GM23248 (cell line): ENCODE measurements around the gene SYP. TPM values are rescaled to one million over a fixed set of nuclear protein-coding genes. Genes with fewer than 3 reads are reported as not detected.
A peak's percentile ranks its signal among the peaks of the same experiment; 100 is the strongest.

Experiments used
- DNase-seq: peaks from one replicate; pipeline ENCODE4 v3.0.0-alpha.2; 2015
- H2AFZ ChIP-seq: fragments of 200-600 bp; sonication (generic); 2 replicates; pipeline ENCODE4 v1.6.1; 2016; ENCODE audit warnings: antibody characterized with exemption
- H3F3A ChIP-seq: fragments of 200-600 bp; sonication (generic); 2 replicates; pipeline ENCODE4 v1.6.1; 2016; ENCODE audit warnings: mild to moderate bottlenecking, antibody characterized with exemption, mixed run types; ENCODE audit not compliant: insufficient read depth
- H3K27ac ChIP-seq: fragments of 200-600 bp; sonication (generic); 2 replicates; pipeline ENCODE4 v1.5.1; 2016; ENCODE audit warnings: mild to moderate bottlenecking
- H3K27me3 ChIP-seq: fragments of 200-600 bp; sonication (generic); replicated peaks from 2 replicates; pipeline ENCODE4 v1.6.1; 2016; ENCODE audit warnings: mild to moderate bottlenecking; ENCODE audit not compliant: insufficient read depth
- H3K36me3 ChIP-seq: fragments of 200-600 bp; sonication (generic); 2 replicates; pipeline ENCODE4 v1.6.1; 2016; ENCODE audit warnings: low read depth, mild to moderate bottlenecking
- H3K4me1 ChIP-seq: fragments of 200-600 bp; sonication (generic); 2 replicates; pipeline ENCODE4 v1.6.1; 2016; ENCODE audit warnings: mild to moderate bottlenecking; ENCODE audit not compliant: insufficient read depth
- H3K4me2 ChIP-seq: fragments of 200-600 bp; sonication (generic); one replicate; pipeline ENCODE4 v1.6.1; 2016; ENCODE audit warnings: mild to moderate bottlenecking; ENCODE audit not compliant: unreplicated experiment
- H3K4me3 ChIP-seq: fragments of 200-600 bp; sonication (generic); 2 replicates; pipeline ENCODE4 v1.5.1; 2016; ENCODE audit warnings: mild to moderate bottlenecking
- H3K79me2 ChIP-seq: fragments of 200-600 bp; sonication (generic); 2 replicates; pipeline ENCODE4 v1.6.1; 2016; ENCODE audit warnings: mild to moderate bottlenecking; ENCODE audit not compliant: insufficient read depth
- H3K9ac ChIP-seq: fragments of 200-600 bp; sonication (generic); 2 replicates; pipeline ENCODE4 v1.6.1; 2016; ENCODE audit warnings: mild to moderate bottlenecking
- H3K9me2 ChIP-seq: fragments of 200-600 bp; sonication (generic); 2 replicates; pipeline ENCODE4 v1.6.1; 2016; ENCODE audit warnings: mixed run types, mild to moderate bottlenecking, moderate library complexity; ENCODE audit not compliant: insufficient read depth
- H3K9me3 ChIP-seq: fragments of 200-600 bp; sonication (generic); one replicate; pipeline ENCODE4 v1.6.1; 2017; ENCODE audit warnings: low read depth
- H4K20me1 ChIP-seq: fragments of 200-600 bp; sonication (generic); 2 replicates; pipeline ENCODE4 v1.6.0; 2016; ENCODE audit not compliant: insufficient read depth
- EZH2 ChIP-seq: fragments of 200-600 bp; sonication (generic); IDR thresholded peaks from 2 replicates; pipeline ENCODE4 v1.6.1; 2018; ENCODE audit warnings: antibody characterized with exemption, mild to moderate bottlenecking; ENCODE audit not compliant: insufficient read depth, poor library complexity, severe bottlenecking
- EZH2phosphoT487 ChIP-seq: fragments of 200-600 bp; sonication (generic); IDR thresholded peaks from 2 replicates; pipeline ENCODE4 v1.6.1; 2018; ENCODE audit warnings: antibody characterized with exemption, moderate library complexity, mild to moderate bottlenecking, low read depth; ENCODE audit not compliant: insufficient read depth
- WGBS, 2 experiments: methylation state at CpG; one replicate each; pipeline ENCODE4 v1.1.6; 2015 to 2017; ENCODE audit warnings: low lambda C conversion rate in 2 of 2, low coverage in 1 of 2; ENCODE audit errors: missing lambda C conversion rate in 2 of 2; 5-methylcytosine and 5-hydroxymethylcytosine counted together
- in situ Hi-C: fragments of 300-500 bp; cut with MboI; formaldehyde crosslinking; loops from 2 replicates; pipeline ENCODE4 v1.15.0; 2020
- polyA plus RNA-seq: library from polyadenylated mRNA; unstranded; fragments of >200 nt; fragmentation: Nextera tagmentation; extraction: Ambion mirVana; gene quantifications from 2 replicates; pipeline ENCODE4 v1.2.1, GENCODE V29; 2016
- total RNA-seq: library from RNA; depleted of rRNA; stranded (reverse); fragments of >200 nt; shearing (Covaris generic); gene quantifications from 2 replicates; pipeline ENCODE4 v1.2.3, GENCODE V29; 2014

The SYP gene
- total and polyA plus RNA-seq, 2 experiments from 2014 or later, result 0.23 to 0.54 TPM

DNA sequence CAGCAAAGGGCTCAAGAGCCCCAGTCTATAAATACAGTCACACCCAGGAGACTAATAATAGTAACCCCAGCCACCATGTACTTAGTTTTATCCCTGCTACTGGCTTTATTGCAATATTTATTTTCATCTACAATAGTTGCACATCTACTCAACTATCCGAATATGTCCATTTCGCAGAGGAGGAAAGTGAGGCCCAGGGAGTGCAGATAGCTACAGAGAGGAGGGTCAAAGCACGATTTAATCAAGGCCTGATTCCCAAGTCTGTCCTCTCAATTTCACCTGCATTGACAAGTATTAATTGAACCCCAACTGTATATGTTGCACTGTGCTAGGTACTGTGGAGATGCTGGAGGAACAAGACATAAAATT lies 32.3 kb downstream of the SYP start:
- 63 to 94% methylated on average over 2 to 3 of the region's 3 CpGs for WGBS, 2 experiments
- in situ Hi-C loops, result no loop called here
- peak overlapping the region; percentile 79 for H2AFZ ChIP-seq
- H3K79me2 ChIP-seq, result peaks cover 4% of the 10 kb centered on the region
- H3K27me3 ChIP-seq, result no peaks in the 10 kb centered on the region
- no peaks in the 10 kb centered on the region for H3K9me3 ChIP-seq
- H3K9me2 ChIP-seq, result no peaks in the 10 kb centered on the region
- H3K4me3 ChIP-seq, result peak overlapping the region; percentile 41
- peak overlapping the region; percentile 61 for H3K4me2 ChIP-seq
- peak overlapping the region; percentile 58 for H3K9ac ChIP-seq
- peaks cover 6% of the 10 kb centered on the region; the same call in 1 of the 2 replicates for H3K4me1 ChIP-seq
- H3F3A ChIP-seq, result peaks cover 3% of the 10 kb centered on the region
- H3K27ac ChIP-seq, result peak overlapping the region; percentile 69
- H4K20me1 ChIP-seq, result no peaks in the 10 kb centered on the region
- TF ChIP-seq EZH2phosphoT487 (no peak), EZH2 (no peak)
- DNase-seq, result no peak
- no peaks in the 10 kb centered on the region for H3K36me3 ChIP-seq

GRCh38 chrX:49166914-49167739 lies 32.9 kb downstream of the SYP start:
- Histone ChIP-seq H2AFZ (peak overlapping the region; percentile 79), H3K4me1 (peaks cover 6% of the 10 kb centered on the region; the same call in 1 of the 2 replicates), H3K9me3 (no peaks in the 10 kb centered on the region), H3K79me2 (no peaks in the 10 kb centered on the region), H3K9me2 (no peaks in the 10 kb centered on the region), H3K9ac (peak overlapping the region; percentile 58), H3K4me2 (peak overlapping the region; percentile 61), H3F3A (peaks cover 3% of the 10 kb centered on the region), H3K27me3 (no peaks in the 10 kb centered on the region), H3K27ac (peak overlapping the region; percentile 69), H4K20me1 (no peaks in the 10 kb centered on the region), H3K4me3 (peak overlapping the region; percentile 41), H3K36me3 (no peaks in the 10 kb centered on the region)
- 25 to 29% methylated on average over 17 to 22 of the region's 35 CpGs for WGBS, 2 experiments
- in situ Hi-C loops, result no loop called here
- peak; percentile 76 for DNase-seq
- no peak for TF ChIP-seq EZH2
- no peak for TF ChIP-seq EZH2phosphoT487

DNA sequence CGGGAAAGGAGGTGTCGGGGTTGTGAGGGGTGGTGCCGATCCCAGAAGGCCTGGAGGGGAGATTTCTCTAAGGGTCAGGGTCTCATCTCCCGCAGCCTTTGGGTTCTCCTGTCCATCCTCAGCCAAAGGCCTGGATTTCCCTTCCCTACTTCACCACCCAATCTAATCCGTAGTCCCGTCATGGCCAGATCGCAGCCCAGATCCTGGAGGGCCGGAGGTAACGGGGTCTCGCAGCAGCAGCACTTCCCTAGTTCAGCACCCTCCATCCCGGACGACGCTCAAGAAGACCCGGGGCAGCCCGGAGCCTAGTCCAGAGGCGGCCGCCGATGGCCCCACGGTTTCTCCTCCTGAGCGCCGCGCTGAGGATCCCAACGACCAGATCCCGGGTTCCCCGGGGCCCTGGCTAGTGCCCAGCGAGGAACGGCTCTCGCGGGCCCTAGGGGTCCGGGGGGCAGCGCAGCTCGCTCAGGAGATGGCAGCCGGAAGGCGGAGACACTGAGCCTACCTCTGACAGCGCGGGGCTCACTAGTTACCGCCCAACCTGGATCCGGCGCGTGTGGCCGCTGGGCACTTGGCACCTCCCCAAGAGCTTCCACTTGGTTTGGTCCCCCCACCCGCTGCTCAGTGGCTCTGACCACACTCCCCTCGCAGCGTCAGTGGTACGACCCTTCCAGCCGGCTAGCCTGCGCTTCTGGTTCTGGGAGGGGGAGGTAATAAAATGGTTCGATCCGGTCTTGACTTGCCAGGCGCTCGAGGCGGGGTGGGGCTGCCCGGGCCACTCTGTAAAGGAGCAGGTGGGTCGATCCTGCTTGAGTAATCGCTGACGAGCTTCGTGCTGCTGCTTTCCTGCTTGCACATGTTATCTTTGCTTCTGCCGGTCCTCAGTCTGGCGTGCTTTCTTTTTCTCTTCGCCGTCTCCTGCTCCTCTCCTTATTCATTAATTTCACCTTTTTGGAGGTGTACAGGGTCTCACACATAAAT lies 33.8 kb downstream of the SYP start:
- H3K27me3 ChIP-seq, result no peaks in the 10 kb centered on the region
- in situ Hi-C loops, result no loop called here
- peaks cover 3% of the 10 kb centered on the region for H3F3A ChIP-seq
- H3K9ac ChIP-seq, result no peak overlapping the region
- H3K36me3 ChIP-seq, result no peaks in the 10 kb centered on the region
- H3K4me2 ChIP-seq, result peak overlapping the region; percentile 61
- H3K9me3 ChIP-seq, result no peaks in the 10 kb centered on the region
- no peak for TF ChIP-seq EZH2
- TF ChIP-seq EZH2phosphoT487, result no peak
- peak overlapping the region; percentile 79; the same call in 1 of the 2 replicates for H2AFZ ChIP-seq
- H3K9me2 ChIP-seq, result no peaks in the 10 kb centered on the region
- H3K79me2 ChIP-seq, result no peaks in the 10 kb centered on the region
- no peaks in the 10 kb centered on the region for H4K20me1 ChIP-seq
- H3K27ac ChIP-seq, result peak overlapping the region; percentile 69
- H3K4me3 ChIP-seq, result no peak overlapping the region
- WGBS, 2 experiments, result 70 to 73% methylated on average over 26 to 41 of the region's 61 CpGs
- H3K4me1 ChIP-seq, result peaks cover 6% of the 10 kb centered on the region; the same call in 1 of the 2 replicates
- DNase-seq, result peak; percentile 17

GRCh38 chrX:49164589-49165360 lies 35.2 kb downstream of the SYP start:
- Histone ChIP-seq H2AFZ (no peak overlapping the region), H3K4me3 (no peak overlapping the region), H3K27ac (no peak overlapping the region), H3K27me3 (no peaks in the 10 kb centered on the region), H3K9ac (no peak overlapping the region), H3K36me3 (no peaks in the 10 kb centered on the region), H3K9me3 (no peaks in the 10 kb centered on the region), H3K9me2 (no peaks in the 10 kb centered on the region), H3K4me1 (peaks cover 6% of the 10 kb centered on the region; the same call in 1 of the 2 replicates), H3K79me2 (no peaks in the 10 kb centered on the region), H3K4me2 (no peak overlapping the region), H3F3A (peaks cover 3% of the 10 kb centered on the region), H4K20me1 (no peaks in the 10 kb centered on the region)
- TF ChIP-seq EZH2phosphoT487 (no peak), EZH2 (no peak)
- in situ Hi-C loops, result no loop called here
- DNase-seq, result no peak
- 93 to 100% methylated on average over 4 to 31 of the region's 31 CpGs for WGBS, 2 experiments
